Right lobe of liver (tissue), 4 donors: ENCODE results near the gene LETM1.

Source experiments
- CTCF ChIP-seq, 4 donors: fragments of 200-600 bp in 3 of 4; fragments of 450-650 bp in 1 of 4; IDR thresholded peaks; one replicate each; pipeline versions ENCODE4 v1.5.1 to v1.8.0; 2016 to 2022; ENCODE audit warnings: antibody characterized with exemption in 4 of 4, mild to moderate bottlenecking in 2 of 4
- POLR2A ChIP-seq: fragments of 450-650 bp; IDR thresholded peaks from one replicate; pipeline ENCODE4 v1.6.1; 2017; ENCODE audit warnings: antibody characterized with exemption, mild to moderate bottlenecking
- donor health status: DM: no; HTN: no; CAD: no.
- donor health status: DM: no; HTN: no; CAD: no.
- donor health status: DM: no; HTN: yes; CAD: no.

- TF ChIP-seq CTCF (IDR thresholded peaks at IDR 0.05) = no peak
- TF ChIP-seq POLR2A = no peak
These were observed 61.1 kb downstream of the LETM1 start for GRCh38 chr4:1794809-1795298.
